NCI-H524 treated with DMSO at 0.1 percent for 48 hours (cell line): ENCODE measurements around the gene MINDY3.

Experiments
- DNase-seq: peaks from one replicate; lab custom pipeline; 2025; lab: John Stamatoyannopoulos, UW

MINDY3 gene

DNA sequence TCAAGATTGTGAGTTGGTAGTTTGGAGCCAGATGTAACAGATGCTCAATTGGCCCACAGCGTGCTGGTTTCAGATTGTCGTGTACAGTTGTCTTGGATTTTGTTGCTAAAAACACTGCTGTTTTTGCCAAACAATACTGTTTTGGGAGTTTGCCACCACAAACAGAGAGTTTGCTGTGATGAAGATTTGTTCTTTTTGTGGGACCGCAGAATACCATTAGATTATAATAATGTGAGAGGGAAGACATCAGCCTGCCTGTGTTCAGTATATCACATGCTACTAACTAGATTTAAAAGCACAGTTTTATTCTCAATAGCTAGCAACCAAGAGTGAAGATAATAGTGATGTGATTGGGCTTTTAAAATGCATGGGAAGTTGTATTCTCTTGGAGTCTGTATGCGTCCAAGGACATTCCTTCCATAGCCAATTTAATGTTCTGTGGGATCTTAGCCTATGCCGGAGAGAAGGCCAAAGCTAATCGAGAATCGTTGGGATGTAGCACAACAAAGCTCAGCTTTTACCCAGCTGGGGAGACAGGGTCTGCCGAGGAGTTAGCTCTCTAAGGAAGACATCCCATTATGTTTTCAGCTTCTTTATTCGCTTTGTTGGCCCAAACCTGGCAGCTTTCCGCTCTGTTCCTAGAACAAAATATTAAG is 121.9 kb downstream of the MINDY3 start:
- DNase-seq = no peak

DNA sequence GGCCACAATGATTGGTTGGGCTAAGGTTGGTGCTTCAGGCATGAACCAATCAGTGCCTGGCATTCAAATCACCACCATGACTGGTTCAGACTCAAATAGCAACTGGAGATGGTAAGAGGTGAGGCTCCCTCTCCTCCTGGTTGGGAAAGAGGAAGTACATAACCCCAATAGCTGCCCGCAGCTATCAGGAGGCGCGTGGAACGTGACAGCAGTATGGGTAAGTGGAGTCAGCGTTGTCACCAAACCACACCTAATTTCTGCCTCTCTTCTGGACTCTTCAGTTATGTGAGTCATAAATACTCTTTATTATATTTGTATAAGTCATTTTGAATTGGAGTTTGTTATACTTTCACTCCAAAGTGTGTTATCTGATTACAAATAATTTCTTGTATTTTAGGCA is 122.7 kb downstream of the MINDY3 start:
- DNase-seq = no peak

DNA sequence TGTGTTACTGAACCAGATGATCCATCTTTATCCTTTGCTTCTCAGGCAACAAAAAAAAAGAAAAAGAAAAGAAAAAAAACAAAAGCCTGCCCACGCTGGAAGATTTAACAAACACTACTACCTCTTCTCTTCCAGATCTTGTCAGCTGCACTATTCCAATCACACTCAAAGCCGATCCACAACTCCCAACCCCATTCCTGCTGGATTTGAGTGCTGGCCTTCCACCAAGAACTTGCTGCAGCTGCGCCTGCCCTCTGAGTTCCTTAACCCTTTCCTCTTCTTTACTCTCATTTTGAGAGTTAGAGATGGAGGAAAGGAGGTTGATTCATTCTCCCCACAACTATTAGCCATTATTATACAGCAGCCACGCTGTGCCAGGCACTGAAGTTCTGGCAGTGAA is 124.5 kb downstream of the MINDY3 start:
- DNase-seq = no peak

DNA sequence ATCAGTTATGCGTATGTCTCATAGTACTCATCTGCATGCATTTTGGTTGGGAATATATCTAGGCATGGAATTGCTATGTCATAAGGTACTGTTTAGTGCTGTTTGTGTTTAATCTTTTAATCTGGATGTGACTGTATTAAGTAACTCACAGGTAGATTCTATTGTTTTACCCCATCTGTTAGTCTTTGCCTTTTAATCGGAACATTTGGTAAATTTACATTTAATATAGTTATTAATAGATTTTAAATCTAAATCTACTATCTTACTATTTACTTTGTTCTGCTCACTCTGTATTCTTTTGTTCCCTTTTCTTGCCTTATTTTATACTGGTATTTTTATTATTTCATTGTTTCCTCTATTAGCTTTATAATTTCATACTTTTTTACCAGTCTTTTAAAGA is 130.0 kb downstream of the MINDY3 start:
- DNase-seq = no peak

DNA sequence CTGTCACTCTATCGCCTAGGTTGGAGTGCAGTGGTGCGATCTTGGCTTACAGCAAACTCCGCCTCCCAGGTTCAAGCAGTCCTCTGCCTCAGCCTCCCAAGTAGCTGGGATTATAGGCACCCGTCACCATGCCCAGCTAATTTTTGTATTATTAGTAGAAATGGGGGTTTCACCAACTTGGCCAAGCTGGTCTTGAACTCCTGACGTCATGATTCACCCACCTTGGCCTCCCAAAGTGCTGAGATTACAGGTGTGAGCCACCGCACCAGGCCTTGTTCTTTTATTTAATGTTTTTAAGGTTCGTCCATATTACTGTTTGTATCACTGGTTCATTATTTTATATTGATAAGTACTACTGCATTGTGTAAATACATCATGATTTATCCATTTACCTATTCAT is 130.4 kb downstream of the MINDY3 start:
- no peak for DNase-seq
